Omental fat pad (tissue), 4 donors: ENCODE data around the gene LEMD2. TPM values are rescaled to one million over a fixed set of nuclear protein-coding genes. Genes with fewer than 3 reads are reported as not detected.

Experiments
- ATAC-seq: fragments of 150-250 bp; one replicate; pipeline ENCODE4 v1.9.1; 2016; ENCODE audit warnings: mild to moderate bottlenecking, moderate library complexity; ENCODE audit not compliant: low FRiP score
- DNase-seq: peaks from one replicate; pipeline ENCODE4 v3.0.0-alpha.2; 2019; ENCODE audit warnings: low spot score
- CTCF ChIP-seq, 3 donors: fragments of 450-650 bp; IDR thresholded peaks; one replicate each; pipeline ENCODE4 v1.5.1; 2016 to 2017; ENCODE audit warnings: antibody characterized with exemption in 3 of 3, mild to moderate bottlenecking in 3 of 3, moderate library complexity in 2 of 3
- total RNA-seq, 4 donors: library from RNA; depleted of rRNA; stranded (reverse); fragments of >200 nt; gene quantifications; one replicate each; pipeline ENCODE4 v1.1.0, GENCODE V29; 2016

The LEMD2 gene
- total RNA-seq, 4 donors from 2014 or later, result 25.8 to 75.0 (median 40.4) TPM

DNA sequence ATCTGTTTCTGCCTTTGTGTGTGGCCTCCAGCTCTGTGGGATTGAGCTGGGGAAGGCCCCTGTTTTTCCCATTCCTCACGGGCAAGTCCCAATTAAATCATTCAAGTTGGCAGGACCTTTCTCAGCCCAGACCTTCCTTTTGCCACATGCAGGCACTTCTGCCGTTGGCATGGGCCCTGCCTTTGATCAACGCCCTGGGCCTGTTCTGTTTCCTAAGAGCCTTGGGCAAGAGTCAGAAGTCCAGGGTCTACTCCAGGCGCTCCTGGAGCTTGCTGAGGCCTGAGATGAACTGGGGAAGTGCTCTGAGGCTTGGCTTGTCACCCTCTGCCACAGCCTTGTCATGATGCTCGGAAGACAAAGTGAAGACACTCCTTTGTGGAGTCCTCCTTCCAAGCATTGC is 49.4 kb downstream of the LEMD2 start:
- ATAC-seq (no peak), DNase-seq (no peak)
- no peak for TF ChIP-seq CTCF (IDR thresholded peaks at IDR 0.05)

GRCh38 chr6:33738879-33739278 is 50.1 kb downstream of the LEMD2 start:
- no peak for TF ChIP-seq CTCF (IDR thresholded peaks at IDR 0.05)
- DNase-seq, result no peak

GRCh38 chr6:33738153-33738552 is 50.8 kb downstream of the LEMD2 start:
- TF ChIP-seq CTCF (IDR thresholded peaks at IDR 0.05), result no peak
- DNase-seq (no peak), ATAC-seq (no peak)

More at GRCh38 chr6:33738879-33739278, 50.1 kb downstream of the LEMD2 start:
- no peak for ATAC-seq

GRCh38 chr6:33737267-33738026 is 51.5 kb downstream of the LEMD2 start:
- no peak for TF ChIP-seq CTCF (IDR thresholded peaks at IDR 0.05)
- no peak for ATAC-seq

GRCh38 chr6:33735216-33735615 is 53.7 kb downstream of the LEMD2 start:
- ATAC-seq (no peak), DNase-seq (no peak)
- TF ChIP-seq CTCF (IDR thresholded peaks at IDR 0.05), result no peak

More at GRCh38 chr6:33737267-33738026, 51.5 kb downstream of the LEMD2 start:
- DNase-seq, result no peak

DNA sequence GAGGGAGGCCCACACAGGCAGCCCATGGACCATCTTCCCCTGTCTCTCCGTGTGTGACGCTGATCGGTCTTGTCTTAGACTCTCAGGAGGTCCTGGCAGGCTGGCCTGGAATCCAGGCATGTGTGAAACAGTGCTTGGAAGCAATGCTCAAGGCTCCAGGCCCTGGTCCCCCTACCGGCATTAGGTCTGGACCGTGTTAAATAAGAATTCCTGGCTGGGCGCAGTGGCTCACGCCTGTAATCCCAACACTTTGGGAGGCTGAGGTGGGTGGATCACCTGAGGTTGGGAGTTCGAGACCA is 55.3 kb downstream of the LEMD2 start:
- ATAC-seq (no peak), DNase-seq (no peak)
- TF ChIP-seq CTCF (IDR thresholded peaks at IDR 0.05), result no peak
